DND-41 (cell line): ENCODE results near the gene KCNG2.

ENCODE experiments used
- CTCF ChIP-seq: IDR thresholded peaks from 2 replicates; pipeline ENCODE4 v1.5.1; 2012; ENCODE audit warnings: borderline replicate concordance, low read length, moderate library complexity, mild to moderate bottlenecking; ENCODE audit not compliant: poor library complexity, severe bottlenecking; ENCODE audit errors: extremely low read depth
- EZH2 ChIP-seq: IDR thresholded peaks from 3 replicates; pipeline ENCODE4 v1.6.1; 2012; ENCODE audit warnings: borderline replicate concordance, low read depth, mild to moderate bottlenecking, moderate library complexity, low read length, inconsistent platforms; ENCODE audit not compliant: severe bottlenecking

GRCh38 chr18:79750980-79751571 is 46.7 kb upstream of the KCNG2 start:
- TF ChIP-seq CTCF (no peak), EZH2 (no peak)
